NCI-H345 (cell line): Measurements from ENCODE around the gene MAP2K2.

Source experiments
- DNase-seq: peaks from one replicate; lab custom pipeline; 2025; lab: John Stamatoyannopoulos, UW

The MAP2K2 gene

DNA sequence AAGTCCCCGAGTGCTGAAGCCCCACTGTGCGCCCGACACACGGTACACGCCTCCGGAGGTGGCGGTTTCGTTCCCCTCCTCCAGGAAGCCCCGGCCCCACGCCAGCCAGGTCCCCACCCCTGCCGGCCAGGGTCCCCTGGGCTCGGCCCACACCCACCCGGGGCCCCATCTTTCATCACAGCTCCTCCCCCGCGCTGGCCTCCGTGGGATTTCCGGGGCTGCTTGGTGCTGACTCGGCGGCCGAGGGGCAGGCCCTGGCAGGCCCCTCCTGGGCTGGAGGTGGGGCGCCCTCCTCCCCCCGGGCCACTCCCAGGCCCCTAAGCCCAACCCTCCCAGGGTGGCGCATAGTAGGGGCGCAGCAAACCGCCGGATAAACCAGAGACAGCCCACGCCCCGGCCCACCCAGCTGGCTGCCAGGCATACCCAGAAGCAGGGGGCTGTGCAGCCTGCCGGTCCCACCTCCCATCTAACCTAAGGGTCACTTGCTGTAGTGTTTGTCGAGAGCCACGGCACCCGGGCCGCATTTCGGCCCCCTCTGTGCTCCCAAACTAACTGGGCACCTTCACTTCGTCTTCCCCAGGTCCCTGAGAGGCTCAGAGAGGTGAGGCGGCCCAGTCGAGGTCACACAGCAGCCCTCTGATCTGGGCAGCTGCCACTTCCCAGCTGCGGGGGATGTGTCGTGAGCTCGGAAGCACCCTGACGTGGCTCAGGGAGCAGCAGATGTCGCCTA lies 63.9 kb downstream of the MAP2K2 start:
- no peak for DNase-seq

DNA sequence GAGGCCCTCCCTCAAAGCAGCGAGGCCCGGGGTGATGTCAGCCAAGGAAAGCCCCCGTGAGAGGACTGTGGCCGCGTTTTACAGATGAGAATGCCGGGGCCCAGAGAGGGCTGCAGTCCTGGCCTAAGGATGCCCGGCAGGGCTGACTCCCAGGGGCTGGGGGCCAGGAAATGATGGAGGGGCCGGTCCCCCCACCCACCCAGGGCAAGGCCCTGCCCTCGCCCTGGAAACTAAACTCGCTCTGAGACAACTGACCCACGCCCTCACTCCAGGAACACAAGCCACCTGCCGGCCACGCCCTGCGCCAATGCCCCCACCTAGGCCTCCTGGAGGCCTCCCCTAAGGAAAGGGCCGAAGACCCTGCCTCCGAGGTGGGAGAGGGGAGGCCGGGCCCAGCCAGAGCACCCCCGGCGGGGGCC lies 64.5 kb downstream of the MAP2K2 start:
- DNase-seq: no peak

DNA sequence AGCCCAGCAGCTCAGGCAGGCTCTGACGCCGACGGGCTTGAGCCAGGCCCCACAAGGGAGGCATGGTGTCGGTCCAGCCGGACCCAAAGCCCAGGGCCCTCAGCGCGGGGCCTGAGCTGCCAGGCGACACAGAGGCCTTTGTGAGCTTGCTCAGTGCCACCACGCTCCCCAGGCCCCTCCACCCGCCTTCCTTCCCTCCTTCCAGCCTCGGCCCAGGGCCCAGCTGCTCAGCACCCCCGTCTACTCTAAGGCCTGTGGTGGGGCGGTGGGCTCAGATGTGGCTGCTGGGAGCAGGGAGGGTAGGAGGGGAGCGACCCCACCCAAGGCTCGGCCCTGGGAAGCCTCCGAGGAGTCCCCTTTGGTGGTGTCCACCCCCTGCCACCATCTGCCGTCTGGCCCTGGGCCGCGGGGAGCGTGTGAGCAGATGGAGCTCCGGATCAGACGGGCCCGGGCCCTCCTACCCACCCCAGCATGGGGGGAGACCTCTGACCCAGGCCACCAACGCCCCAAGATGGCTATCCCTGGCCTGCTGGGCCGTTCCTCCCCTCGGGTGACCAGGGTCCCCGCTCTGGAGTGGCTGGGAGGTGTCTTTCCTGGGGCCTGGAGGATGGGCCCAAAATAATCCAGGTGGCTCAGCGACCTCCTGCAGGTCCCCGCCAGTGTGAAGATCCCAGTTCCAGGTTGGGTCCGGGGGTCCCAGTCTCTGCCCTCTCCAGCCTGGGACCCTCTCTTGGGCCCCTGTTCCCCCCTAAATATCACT lies 65.0 kb downstream of the MAP2K2 start:
- no peak for DNase-seq

DNA sequence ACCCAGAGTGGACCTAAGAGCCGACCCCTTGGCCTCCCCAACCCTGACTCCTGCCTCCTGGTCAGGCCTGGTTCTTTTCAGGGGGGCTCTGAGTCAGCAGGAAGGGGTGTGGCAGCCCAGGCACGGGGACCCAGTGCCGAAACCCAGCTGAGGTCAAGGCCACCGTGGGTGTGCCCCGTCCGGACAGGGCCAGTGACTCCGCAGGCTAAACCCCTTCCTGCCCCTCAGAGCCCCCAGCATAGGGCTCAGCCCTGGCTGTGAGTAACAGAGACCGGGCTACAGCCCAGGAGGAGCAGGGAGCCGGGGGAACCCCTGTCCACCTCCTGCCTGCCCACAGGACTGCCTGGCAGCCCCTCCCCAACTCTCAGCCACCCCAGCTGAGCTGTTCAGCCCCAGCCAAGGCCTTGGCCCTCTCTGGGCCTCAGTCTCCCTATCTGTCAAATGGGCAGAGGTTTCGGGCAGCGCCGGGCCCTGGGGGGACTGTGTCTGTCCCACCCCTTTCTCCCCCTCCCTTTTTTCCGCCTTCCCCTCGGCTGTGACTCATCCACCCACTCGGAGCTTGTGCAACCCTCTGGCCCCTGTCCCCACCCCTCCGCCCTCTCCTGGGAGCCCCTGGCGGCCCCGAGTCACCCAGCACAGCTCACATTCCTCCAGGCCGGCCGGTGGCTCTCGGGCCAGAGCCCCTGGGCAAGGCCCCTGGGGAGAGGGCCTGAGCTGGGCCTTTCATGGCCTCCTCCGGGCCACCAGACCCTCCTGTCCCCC lies 65.8 kb downstream of the MAP2K2 start:
- no peak for DNase-seq

DNA sequence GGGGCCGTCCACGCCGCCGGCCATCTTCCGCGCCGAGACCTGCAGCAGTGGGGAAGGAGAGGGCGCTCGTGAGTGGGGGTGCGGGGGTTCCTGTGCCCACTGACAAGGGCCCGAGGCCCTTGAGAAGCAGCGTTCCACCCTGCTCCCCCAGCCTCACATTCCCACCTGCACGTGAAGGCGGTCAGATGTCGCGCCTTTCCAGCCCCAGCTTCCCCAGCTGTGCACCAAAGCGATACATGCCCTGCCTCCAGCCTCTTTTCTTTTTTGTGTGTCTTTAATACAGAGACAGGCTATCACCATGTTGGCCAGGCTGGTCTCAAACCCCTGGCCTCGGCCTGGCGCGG lies 68.7 kb downstream of the MAP2K2 start:
- DNase-seq: no peak

DNA sequence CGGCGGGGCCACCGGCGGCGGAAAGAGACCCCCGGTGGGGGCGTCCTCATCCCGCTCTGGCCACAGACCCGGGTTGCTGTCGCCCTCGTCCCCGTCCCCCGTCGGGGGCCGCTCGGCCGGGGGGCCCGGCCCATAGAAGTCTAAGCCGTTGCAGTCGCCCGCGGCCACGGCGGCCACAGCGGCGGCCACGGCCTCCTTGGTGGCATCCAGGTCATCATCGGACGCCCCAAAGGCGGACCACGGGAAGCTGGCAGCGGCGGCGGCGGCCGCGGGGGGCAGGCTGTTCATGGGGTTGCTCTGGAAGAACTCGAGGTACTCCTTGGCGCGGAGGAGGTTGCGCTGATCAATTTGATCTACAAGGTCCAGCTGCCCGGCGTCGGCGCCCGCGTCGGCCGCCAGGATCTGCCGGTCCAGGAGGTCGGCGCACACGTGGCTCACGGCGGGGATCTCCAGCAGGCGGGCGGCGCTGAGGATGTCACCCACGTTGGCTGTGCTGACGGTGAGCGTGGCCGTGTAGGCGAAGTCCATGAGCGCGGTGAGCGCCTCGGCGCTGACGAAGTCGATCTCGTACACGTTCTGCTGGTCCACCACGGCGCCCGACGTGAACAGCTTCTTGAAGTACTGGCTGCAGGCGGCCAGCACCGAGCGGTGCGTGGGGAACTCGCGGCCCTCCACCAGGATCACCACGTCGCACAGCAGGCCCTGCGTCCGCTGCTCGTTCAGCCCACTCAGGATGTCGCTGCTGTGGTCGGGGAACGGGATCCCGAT lies 69.3 kb downstream of the MAP2K2 start:
- no peak for DNase-seq

DNA sequence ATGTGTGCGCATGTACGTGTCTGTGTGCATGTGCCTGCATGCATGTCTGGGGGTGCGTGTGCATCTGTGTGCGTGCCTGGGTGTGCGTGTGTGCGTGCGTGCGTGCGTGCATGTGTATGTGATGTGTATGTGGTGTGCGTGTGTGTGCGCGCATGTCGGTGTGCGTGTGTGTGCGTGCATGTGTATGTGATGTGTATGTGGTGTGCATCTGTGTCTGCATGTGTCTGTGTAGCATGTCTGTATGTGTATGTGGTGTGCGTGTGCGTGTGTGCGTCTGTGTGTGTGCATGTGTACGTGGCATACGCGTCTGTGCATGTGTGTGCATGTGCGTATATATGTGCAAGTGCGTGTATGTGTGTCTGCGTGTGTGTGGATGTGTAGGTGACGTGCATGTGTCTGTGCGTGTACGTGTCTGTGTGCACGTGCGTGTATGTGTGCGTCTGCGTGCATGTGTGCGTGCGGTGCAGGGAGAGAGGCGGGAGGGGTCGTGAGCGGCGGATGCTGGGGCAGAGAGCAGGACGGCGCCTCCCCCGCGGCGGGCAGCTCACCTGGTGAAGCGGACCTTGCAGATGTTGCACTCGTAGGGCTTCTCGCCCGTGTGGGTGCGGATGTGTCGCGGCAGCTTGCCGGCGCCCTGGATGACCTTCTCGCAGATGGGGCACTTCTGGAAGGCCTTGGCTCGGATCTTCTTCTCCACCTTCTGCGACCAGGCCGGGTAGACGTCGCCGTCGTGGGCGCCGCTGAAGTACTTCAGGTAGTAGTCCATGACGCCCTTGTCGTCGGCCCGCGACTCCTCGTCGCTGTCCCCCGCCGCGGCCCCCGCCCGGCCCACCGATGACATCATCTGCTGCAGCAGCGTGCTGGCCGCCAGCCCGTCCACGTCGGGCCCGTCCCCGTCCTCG lies 70.2 kb downstream of the MAP2K2 start:
- DNase-seq: no peak

DNA sequence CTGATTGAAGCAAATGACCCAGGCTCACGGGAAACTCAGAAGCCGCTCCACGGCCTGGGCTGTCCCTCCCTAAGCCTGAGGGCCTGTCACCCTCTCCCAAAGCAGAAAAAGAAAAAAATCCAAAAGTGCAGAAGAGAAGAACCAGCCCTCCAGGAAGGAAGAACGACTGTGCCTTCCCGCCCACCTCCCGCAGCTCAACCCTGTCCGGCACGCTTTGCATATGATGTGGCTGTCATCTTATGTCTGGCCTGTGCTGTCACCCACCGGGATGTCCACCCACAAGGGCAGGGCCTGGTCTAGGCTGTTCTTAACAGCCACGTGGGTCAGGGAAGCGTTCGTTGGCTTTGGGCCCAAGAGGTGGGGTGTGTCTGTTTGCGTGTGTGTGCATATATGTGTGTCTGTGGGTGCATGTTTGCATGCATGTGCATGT lies 70.9 kb downstream of the MAP2K2 start:
- DNase-seq: no peak

DNA sequence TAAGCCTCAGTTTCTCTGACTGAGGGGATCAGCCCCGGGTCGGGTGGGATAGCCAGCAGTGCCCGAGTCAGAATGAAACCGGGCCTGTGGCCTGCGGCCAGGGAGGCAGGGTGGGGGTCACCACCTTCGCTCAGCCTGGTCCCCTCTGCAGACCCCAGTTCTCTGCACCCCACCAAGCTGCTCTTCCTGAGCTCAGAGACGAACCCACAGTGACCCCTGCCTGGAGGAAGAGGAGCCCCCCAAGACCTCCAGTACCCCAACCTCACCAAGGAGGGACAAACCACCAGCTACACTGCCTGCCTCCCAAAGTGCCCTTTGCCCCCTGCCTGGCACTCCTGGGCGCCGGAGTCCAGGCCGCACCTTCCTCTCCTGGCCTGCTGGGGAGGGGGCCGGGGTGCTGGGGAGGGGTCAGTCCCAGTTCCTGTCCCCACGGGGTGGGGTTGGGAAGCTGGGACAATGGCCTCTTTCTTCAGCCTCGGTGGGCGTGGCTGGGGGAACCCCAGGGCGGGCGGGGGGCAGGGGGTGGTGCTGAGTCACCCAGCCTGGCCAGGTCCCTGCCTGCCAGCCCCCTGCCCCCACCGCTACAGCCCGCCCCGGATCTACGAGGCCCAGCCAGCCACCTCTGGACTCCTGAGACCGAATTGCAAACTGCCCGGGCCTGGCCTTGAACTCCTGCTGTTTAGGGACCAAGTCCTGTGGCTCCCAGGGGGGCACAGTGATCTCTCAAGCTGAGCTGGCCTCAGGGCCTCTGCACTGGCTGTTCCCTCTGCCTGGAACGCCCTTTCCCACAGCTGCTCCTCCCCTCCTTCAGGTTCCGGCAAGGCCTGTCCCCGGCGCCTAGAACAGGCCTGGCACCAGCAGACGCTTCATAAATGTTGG lies 71.6 kb downstream of the MAP2K2 start:
- no peak for DNase-seq

DNA sequence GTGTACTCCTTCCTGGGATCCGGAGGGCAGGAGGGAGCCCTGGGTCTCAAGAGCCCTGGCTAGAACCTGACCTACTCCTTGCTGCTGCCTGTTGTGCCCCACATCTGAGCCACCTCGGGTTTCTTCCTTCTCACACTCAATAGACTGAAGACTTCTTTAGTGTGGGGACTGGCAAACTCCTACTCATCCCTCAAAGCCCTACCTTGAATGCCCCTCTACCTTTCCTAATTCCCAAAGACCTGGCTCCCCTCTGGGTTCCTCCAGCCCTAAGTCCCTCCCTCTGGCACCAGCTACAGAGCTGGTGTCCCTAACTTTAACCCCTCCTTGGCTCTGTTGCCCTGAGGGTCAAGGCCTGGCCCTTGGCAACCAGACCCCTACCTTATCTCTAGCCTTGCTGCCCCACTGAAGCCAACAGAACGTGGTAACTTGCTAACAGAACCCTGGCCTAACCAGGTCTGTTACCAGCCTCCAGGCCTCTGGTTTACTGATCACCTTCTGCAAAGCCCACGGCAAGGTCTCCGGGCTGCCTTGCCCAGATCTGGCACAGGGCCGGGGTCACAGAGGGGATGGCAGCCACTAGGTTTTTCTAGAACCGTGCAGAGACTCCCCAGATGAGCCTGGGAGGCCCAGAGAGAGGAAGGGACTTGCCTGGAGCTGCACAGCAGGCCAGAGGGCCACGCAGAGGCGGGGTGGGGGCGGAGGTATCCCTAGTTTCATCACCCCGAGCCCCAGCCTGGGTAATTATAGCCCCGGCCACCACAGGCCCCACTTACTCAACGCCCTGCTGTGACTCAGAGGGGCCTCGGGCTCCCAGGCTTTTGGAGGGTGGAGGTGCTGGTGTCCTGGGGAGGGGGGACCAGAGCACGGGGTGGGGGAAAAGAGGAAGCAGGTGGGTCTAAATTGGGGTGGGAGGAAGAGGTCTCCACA lies 72.5 kb downstream of the MAP2K2 start:
- DNase-seq: no peak

DNA sequence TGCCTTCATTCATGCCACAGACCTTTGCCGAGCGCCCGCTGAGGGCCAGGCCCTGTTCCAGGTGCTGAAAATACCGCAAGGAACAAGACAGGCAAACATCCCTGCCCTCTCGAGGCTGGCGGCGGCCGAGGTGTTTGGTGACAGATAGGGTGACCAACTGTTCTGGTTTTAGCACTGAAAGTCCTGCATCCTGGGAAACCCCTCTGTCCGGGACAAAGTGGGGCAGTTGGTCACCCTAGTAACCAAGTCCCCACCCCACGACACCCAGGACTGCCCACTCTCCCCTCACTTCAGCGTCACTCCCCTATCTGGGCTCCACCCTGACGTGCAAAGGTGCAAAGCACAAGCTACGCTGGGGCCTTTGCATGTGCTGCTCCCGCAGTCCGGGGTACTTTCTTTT lies 74.5 kb downstream of the MAP2K2 start:
- DNase-seq: no peak

DNA sequence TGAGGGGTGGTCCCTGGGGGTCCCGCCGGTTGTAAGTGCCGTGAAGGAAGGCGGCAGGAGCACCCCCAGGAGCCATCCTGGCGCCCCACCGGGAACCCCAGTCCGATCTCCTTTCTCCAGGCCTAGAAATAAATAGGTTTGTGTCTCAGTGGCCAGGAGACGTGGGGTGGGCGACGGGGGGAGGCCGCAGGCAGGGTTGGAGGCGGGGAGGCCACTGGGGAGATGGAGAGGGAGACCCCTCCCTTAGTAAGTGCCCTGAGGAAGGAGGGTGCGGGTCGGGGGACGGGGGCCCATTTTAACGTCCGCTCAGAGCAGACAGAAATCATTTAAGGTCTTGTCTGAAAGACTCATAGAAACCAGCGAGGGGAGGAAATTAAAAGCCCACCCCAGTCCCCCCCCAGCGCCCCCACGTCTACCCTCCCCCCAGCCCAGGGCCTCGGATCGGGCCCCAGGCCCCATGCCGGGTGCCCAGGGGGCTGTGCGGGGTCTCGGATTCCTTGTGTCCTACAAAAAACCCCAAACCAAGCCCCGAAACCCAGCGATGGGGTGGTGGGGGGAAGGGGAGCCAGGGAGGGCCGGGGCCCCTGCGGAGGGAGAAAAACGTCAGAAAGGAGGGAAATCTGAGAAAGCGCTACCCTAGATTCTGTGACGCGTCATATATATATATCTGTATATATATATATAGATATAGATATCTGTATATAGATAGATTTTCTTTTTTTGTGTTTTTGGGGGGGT lies 76.8 kb downstream of the MAP2K2 start:
- no peak for DNase-seq

DNA sequence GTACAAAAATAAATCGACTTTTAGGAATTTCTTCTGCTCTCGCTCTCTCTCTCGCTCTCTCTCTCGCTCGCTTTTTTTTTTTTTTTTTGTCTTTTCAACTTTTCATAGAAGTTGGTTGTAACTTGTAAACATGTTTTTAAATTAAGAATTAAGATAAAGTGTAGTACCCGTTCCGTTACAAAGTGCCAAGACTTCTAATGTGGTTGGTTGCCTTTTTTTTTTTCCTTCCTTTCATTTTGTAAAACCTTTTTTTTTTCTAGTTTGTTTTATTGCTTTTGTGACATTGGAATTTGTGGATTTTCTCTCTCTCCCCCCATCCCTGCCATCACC lies 77.6 kb downstream of the MAP2K2 start:
- no peak for DNase-seq

DNA sequence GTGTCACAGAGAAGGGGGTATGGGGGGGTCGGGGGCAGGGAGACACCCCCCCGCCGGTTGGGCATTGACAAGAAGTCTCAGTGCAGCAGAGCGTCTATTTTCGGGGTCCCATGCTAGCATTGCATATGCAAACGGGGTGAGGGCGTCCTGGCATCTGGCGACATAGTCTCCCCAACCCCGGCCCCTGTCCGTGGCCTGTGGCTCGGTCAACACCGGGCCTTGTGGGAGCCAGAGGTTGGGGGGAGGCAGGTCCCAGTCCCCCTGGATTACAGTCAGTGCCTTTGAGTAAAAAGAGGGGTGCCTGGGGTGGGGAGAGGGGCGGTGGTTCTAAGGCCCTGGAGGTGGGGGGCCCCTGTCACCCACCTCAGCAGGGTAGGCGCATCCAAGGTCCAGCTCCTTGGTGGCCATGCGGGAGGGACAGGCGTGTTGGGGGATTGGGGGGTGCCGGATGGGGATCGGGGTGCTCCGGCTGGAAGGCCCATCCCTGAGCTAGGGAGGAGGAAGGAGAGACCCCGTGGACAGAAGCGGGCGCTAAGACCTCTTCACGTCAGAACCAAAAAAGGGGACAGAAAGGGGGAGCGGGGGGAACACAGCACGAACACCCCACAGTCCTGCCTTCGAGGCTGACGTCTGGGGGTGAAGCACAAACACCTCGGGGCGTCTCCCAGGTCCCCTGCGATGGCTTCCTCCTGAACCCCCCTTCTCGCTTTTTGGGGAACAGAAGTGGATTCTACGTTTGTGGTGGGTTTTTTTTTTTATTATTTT lies 78.1 kb downstream of the MAP2K2 start:
- DNase-seq: no peak

DNA sequence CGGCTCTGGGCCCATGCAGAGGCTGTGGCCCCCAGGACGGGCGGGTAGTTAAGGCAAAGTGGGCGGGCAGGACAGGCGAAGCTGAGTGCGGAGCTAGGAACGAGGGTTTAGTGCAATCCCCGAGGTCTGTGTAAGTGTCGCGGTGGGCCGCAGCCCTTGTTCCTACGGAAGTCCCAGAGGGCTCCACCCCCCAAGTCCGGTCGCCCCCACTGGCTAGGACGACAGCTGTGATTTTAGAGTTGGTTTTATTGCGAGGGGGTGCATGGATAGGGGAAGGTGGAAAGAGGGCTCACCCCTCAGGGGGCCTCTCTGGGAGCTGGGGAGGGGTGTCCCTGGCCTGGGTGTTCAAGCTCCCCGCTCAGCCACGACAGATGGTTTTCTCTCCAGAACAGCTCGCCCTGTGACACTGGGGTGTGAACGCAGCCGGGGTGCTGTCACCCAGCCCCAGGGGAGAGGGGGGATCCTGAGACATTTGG lies 78.9 kb downstream of the MAP2K2 start:
- DNase-seq: no peak

DNA sequence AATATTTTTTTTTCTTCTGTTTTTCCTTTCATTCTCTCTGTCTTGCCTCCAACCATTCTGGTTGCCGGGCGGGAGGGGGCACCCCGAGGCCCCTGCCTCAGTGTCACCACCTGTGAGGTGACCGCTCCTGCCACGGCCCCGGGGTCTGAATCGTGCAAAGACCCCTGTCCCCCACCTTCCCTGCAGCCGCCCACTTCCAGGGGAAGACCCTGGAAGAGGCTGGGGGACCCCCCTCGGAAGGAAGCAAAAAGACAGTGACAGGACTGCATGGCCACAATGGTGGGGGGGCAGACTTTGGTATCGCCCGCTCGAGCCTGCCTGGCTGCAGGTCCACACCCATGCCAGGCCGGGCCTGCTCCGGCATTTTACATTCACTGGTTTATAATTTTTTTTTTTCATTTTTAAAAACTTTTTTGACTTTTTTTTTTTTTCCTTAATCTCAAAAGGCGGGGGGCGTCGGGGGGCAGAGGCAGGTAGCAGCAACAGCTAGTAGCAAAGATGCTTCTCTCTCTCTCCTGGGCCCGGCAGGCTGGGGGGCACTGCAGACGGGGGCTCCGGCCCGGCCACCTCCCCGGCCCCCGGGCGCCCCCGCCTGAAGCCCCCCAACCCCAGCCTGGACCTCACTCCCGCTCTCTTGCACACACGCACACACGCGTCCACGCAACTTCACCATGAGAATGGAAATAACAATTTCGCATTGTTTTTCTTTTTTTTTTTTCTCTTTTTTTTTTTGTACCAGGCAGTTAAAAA lies 79.8 kb downstream of the MAP2K2 start:
- no peak for DNase-seq

DNA sequence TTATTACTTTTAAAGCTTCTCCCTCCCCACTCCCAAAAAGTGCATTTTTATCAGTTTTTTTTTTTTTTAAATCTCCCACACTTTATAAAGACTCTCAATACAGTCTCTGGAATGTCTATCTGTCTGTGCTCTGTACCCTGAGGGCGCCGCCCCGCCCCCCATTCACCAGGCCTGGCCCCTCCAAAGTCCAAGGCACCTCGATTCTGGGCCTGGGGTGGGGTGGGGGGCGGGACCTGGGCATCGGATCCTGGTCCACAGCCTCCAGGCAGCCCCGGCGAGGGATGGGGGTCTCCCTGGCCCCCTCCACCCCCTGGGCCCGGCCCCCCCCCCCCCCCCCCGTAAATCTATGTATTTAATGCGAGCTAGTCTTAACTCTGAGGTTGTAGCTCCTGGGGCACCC lies 80.5 kb downstream of the MAP2K2 start:
- DNase-seq: no peak
